NCI-H524 (cell line): ENCODE data around the gene POLR3H.
A peak's percentile ranks its signal among the peaks of the same experiment; 100 is the strongest.

Source experiments
- DNase-seq, 2 experiments: peaks; one replicate each; lab custom pipeline; 2025; lab: John Stamatoyannopoulos, UW

POLR3H gene

GRCh38 chr22:41534219-41534618, 10.1 kb downstream of the POLR3H start:
- no peak for DNase-seq

- DNase-seq = peak in 1 of 2 experiments; percentile 67
Observed at GRCh38 chr22:41532908-41533825, 11.1 kb downstream of the POLR3H start.

DNA sequence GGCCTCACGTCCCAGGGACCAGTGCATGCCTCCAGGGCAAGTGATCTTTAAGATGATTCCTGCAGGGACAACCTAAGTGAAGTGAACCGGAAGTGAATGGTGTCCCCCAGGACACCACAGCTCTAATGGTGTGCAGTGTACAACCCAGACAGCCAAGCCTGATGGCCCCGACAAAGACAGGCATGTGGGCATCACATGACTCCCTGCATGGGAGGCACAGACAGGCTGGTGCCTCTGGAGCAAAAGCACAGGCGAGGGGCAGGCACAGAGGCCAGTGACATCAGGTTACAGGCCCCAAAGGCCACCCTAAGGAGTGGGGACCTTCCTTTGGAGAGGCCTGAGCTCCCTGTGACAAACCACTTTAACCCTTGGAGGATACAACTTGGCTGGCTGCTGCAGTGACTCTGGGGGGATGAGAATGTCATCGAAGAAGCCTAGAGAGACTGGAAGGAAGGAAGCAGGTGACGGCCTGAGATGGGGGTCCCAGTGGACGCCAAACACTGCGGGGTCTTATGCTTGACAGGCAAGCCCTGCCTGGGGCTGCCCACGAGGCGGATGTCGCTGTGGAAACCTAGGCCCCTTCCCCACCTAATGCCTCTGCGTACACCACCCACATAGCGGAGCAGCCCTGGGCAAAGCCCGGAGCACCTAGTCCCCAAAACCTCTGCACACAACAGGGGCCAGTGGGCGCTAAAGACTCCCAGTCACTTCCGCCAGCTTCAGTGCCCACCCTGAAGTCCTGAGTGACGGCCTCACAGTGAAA, 12.4 kb downstream of the POLR3H start:
- DNase-seq = no peak

DNA sequence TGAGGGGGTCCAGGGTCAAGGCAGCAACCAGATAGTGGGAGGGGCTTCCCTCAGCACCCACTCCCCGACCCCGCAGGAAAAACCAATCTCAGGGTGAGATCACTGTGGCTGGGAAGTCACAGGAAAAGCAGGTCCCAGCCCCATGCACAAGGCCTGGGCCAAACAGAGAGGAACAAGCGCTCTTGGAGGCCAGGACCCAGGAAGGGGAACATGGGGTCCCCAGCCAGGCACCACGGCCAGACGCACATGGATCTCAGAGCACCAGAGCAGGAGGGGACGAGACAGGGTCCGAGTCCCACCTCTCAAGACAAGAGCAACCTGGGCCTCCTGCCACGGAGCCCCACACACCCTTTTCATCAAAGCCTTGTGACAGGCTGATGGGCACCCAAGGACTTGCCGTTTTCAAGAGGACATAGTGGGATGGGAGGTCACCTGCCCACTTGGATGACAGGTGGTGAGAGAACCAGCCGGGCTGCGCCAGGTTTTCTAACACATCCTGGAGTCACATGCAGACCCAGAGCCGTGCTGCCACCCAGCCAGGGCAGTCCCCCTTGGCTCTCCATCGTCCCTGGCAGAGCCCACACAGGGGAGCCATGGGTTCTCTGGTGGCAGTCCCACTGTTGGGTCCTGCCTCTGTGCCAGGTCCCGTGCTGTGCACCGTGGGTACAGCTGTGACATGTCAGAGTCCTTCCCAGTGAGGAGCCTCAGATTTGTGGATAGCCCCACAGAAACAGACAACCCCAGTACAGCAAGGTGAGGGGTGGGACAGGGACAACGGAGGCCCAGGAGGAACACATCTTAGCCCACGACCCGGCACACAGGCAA, 13.2 kb downstream of the POLR3H start:
- no peak for DNase-seq

DNA sequence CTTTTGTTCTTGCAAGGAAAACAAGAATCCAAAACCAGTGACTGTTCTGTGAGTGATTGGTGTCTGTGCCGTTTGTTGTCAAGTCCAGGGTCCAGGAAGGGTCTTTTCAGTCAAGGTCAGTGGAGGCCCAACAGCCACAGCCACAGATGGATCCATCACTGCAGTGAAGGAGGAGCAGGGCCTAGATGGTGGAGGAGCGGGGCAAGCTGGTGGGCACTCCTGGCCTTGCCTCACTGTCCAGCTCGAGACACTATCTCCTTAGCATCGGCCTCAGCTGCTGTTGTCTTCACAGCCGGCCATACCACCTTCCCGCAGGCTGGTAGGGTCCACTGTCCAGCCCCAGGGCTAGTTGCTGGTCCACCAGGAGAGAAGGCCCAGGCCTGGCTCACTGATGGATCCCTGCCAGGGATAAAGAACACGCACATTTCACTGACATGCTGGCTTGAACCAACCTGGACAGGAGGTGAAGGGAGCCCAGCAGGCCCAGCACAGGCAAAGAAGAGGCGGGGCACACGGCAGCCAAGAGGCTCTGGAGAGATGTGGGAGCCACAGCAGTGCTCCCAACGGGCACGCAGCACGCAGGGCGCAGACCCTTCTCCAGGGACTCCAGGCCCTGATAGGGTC, 15.2 kb downstream of the POLR3H start:
- no peak for DNase-seq

GRCh38 chr22:41528132-41528766, 16.0 kb downstream of the POLR3H start:
- no peak for DNase-seq

- DNase-seq = peak in 1 of 2 experiments; percentile 27
Observed at GRCh38 chr22:41526830-41527799, 17.2 kb downstream of the POLR3H start.

- DNase-seq = no peak
Observed at GRCh38 chr22:41526226-41526829, 17.9 kb downstream of the POLR3H start.

- DNase-seq = no peak
Observed at GRCh38 chr22:41525450-41526225, 18.6 kb downstream of the POLR3H start.

GRCh38 chr22:41524809-41525449, 19.3 kb downstream of the POLR3H start:
- no peak for DNase-seq

DNA sequence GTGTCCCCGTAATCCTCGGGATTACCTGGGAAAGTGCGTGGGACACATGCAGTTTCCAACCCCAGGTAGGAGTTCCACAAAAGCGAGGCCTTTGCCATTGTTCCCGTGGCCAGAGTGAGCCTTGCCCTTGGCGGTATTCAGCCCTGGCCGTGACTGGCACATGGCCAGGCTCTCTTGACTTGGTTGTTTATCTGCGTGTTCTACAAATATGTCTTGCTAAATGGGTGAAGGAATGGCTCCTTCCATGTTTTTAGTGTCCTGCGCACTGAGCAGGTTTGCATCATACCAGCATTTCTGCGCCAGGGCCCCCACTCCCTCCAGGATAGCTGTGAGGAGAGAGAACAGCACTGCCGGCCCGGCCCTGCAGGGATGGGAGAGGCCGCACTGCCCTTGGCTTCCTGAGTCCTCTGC, 20.0 kb downstream of the POLR3H start:
- no peak for DNase-seq

GRCh38 chr22:41523464-41524221, 20.6 kb downstream of the POLR3H start:
- DNase-seq = no peak

DNA sequence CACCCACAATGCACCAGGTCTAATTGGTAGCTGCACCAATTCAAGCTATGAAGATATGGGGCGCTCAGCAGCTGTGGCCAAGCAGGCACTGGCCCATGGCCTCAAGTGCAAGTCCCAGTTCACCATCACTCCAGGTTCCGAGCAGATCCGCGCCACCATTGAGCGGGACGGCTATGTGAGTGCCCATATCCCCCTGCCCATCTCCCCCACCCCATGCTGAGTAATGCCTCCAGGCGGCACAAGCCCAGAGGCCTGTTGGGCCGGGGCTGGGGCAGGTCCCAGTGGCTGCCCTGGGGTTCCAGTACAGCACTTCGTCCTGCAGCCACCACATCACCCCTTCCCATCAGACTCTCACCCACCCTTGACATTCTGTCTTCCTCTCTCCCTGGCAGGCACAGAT, 21.5 kb downstream of the POLR3H start:
- no peak for DNase-seq

DNA sequence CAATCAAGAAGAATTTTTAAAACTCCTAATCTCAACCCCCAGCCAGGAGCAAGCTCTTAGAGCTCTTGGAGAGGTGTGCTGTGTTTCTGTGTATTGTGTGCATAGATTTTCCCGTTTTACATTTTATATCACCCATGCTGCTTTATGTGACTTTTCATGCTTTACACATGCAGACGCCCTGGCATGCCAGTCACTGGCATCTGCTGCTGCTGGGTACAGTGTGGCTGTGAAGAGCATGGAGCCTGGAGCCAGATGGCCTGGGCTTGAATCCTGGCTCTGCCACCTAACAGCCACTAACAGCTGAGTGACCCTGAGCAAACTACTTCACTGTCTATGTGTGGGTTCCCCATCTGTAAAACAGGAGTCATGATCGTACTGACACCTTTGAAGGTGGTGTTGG, 23.1 kb downstream of the POLR3H start:
- peak; percentile 66 to 81 for DNase-seq

GRCh38 chr22:41518048-41518347, 26.3 kb downstream of the POLR3H start:
- no peak for DNase-seq

DNA sequence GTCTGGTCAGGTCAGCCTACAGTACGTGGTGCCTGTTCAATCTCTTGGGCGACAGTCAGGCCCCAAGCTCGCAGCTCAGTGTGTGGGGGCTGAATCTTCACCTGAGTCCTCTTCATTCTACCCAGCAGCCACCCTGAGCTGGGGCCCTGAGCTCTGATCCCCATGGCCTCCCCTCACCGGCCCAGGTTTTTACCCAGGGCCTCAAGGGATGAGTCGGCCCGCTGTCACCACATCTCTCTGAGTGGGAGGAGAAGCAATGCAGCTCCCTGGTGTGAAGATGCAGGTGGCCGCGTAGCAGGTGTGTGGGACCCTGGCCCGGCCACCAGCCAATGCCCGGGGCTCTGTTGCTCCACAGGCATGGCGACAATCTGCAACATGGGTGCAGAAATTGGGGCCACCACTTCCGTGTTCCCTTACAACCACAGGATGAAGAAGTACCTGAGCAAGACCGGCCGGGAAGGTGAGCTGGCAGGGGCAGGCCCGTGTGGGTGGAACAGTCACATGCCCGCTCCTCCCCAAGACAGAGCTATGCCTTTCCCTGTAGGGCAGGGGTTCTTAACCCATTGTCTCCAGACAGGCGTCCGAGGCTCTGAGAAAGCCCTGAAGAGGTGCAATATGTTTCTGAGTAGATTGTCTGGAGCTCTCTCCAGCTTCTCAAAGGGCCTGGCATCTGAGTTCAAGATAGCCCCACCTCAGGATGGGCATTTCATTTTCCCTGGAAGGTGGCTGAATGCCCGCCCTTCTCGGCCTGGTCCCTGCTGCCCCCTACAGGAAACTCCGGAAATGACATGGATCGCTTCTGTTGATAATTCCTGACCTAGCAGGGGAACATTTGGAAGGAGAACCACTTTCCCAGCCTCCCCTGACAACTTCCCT, 26.9 kb downstream of the POLR3H start:
- DNase-seq = peak in 1 of 2 experiments; percentile 63

GRCh38 chr22:41516462-41516861, 27.8 kb downstream of the POLR3H start:
- no peak for DNase-seq
